Measurements from ENCODE around the gene OR4D1. TPM values are rescaled to one million over a fixed set of nuclear protein-coding genes. Genes with fewer than 3 reads are reported as not detected.

The OR4D1 gene
- total and polyA plus RNA-seq, 2 donors (not counting 1 experiment from before 2014, with no cell fraction given) = not detected

DNA sequence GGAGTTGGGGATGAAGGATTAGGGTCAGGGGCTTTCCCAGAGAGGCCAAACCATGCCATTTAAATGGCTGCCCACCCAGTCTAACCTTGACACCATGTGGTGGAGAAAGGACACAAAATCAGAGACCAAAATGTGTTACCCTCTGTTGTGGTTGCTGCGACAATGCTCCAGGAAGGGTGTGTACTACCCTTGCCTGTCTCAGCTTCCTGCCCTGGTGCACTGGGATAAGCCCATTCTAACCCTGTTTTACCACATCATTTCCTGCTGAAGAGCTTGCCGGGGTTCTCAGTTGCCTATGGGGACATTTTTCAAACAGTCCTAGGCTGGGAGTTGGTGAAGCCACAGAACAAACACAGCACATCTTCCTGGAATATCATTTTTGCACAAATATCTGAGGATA, 4.9 kb downstream of the OR4D1 start:
- Histone ChIP-seq H3K36me3 (ENCODE audit: control insufficient read depth, insufficient read depth, low read length) (no peaks in the 10 kb centered on the region), H3K9ac (ENCODE audit: insufficient read depth, low read length) (no peak overlapping the region), H3K4me1 (ENCODE audit: control insufficient read depth, extremely low read depth, insufficient read depth, low read length) (no peaks in the 10 kb centered on the region), H3K27ac (ENCODE audit: insufficient read depth, low read length) (no peak overlapping the region), H3K27me3 (ENCODE audit: control insufficient read depth, insufficient read depth, low read length) (peaks cover 15% of the 10 kb centered on the region), H3K79me2 (ENCODE audit: control insufficient read depth, insufficient read depth, low read length) (no peaks in the 10 kb centered on the region), H3K9me3 (ENCODE audit: control insufficient read depth, insufficient read depth, low read depth, low read length) (no peaks in the 10 kb centered on the region), H4K20me1 (ENCODE audit: control insufficient read depth, extremely low read depth, insufficient read depth, low read length) (no peaks in the 10 kb centered on the region), H2AFZ (ENCODE audit: low read length) (no peak overlapping the region), H3K4me3 (replicated peaks in 1 of 4; ENCODE audit: control extremely low read depth in 1 of 4, insufficient read depth in 1 of 4, low read depth in 3 of 4, low read length in 4 of 4) (no peak overlapping the region), H3K4me2 (ENCODE audit: extremely low read depth, insufficient read depth, low read length) (no peak overlapping the region)
- no peak for TF ChIP-seq EZH2 (IDR thresholded peaks at IDR 0.05; ENCODE audit: low read length, missing control alignments)
- no peak for DNase-seq (ENCODE audit: low read depth in 2 of 2)

DNA sequence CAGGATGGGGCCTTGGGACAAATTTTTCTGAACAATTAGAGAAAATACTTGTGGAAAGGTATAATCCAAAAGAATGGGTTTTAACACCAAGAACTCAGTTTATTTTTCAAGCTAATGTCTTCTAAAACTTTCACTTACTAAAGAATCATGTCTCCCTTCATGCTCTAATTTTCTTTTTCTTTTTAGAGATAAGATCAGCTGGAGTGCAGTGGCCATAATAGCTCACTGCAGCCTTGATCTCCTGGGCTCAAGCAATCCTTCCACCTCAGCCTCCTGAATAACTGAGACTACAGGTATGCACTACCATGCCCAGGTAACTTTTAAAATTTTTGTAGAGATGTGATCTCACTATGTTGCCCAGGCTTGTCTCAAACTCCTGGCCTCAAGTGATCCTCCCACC, 5.5 kb downstream of the OR4D1 start:
- no peaks in the 10 kb centered on the region for H3K9me3 ChIP-seq (ENCODE audit: control insufficient read depth, insufficient read depth, low read depth, low read length)
- H3K27me3 ChIP-seq (ENCODE audit: control insufficient read depth, insufficient read depth, low read length) = peaks cover 15% of the 10 kb centered on the region
- H2AFZ ChIP-seq (ENCODE audit: low read length) = no peak overlapping the region
- no peak for DNase-seq (ENCODE audit: low read depth in 2 of 2)
- no peak overlapping the region for H3K4me3 ChIP-seq (replicated peaks in 1 of 4; ENCODE audit: control extremely low read depth in 1 of 4, insufficient read depth in 1 of 4, low read depth in 3 of 4, low read length in 4 of 4)
- no peak overlapping the region for H3K9ac ChIP-seq (ENCODE audit: insufficient read depth, low read length)
- no peaks in the 10 kb centered on the region for H3K36me3 ChIP-seq (ENCODE audit: control insufficient read depth, insufficient read depth, low read length)
- no peaks in the 10 kb centered on the region for H3K4me1 ChIP-seq (ENCODE audit: control insufficient read depth, extremely low read depth, insufficient read depth, low read length)
- H3K4me2 ChIP-seq (ENCODE audit: extremely low read depth, insufficient read depth, low read length) = no peak overlapping the region
- H3K27ac ChIP-seq (ENCODE audit: insufficient read depth, low read length) = no peak overlapping the region
- H4K20me1 ChIP-seq (ENCODE audit: control insufficient read depth, extremely low read depth, insufficient read depth, low read length) = no peaks in the 10 kb centered on the region
- no peaks in the 10 kb centered on the region for H3K79me2 ChIP-seq (ENCODE audit: control insufficient read depth, insufficient read depth, low read length)
- TF ChIP-seq EZH2 (IDR thresholded peaks at IDR 0.05; ENCODE audit: low read length, missing control alignments) = no peak
- TF ChIP-seq, protein P1, sequence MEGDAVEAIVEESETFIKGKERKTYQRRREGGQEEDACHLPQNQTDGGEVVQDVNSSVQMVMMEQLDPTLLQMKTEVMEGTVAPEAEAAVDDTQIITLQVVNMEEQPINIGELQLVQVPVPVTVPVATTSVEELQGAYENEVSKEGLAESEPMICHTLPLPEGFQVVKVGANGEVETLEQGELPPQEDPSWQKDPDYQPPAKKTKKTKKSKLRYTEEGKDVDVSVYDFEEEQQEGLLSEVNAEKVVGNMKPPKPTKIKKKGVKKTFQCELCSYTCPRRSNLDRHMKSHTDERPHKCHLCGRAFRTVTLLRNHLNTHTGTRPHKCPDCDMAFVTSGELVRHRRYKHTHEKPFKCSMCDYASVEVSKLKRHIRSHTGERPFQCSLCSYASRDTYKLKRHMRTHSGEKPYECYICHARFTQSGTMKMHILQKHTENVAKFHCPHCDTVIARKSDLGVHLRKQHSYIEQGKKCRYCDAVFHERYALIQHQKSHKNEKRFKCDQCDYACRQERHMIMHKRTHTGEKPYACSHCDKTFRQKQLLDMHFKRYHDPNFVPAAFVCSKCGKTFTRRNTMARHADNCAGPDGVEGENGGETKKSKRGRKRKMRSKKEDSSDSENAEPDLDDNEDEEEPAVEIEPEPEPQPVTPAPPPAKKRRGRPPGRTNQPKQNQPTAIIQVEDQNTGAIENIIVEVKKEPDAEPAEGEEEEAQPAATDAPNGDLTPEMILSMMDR (conservative IDR thresholded peaks at IDR 0.05 in 1 of 2, IDR thresholded peaks at IDR 0.05 in 1 of 2; ENCODE audit: low read depth in 1 of 2, low read length in 2 of 2) = no peak

DNA sequence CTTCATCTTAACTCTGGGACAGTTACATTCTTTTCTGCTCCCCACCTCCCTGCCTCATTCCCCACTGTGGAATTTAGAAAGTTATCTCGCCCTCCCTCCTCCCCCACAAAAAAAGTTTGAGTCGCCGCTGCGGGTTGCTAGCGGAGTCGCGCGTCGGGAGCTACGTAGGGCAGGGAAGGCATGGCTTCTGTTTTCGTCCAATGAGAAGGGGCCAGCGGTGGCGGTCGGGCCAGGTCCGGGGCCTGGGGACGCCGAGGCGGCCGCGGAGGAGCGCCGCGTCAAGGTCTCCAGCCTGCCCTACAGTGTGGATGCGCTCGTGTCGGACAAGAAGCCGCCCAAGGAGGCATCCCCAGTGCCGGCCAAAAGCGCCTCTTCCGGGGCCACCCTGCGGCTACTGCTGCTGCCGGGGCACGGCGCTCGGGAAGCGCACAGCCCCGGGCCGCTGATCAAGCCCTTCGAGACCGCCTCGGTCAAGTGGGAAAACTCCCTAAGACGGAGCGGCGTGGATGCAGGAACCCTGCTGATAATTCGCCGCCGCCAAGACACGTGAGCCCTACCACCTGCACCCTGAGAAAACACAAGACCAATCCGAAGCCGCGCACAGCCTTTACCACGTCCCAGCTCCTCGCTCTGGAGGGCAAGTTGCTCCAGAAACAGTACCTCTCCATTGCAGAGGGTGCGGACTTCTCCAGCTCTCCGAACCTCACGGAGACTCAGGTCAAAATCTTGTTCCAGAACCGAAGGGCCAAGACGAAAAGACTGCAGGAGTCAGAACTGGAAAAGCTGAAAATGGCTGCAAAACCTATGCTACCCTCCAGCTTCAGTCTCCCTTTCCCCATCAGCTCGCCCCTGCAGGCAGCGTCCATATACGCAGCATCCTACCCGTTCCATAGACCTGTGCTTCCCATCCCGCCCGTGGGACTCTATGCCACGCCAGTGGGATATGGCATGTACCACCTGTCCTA, 8.9 kb downstream of the OR4D1 start:
- Histone ChIP-seq H3K36me3 (ENCODE audit: control insufficient read depth, insufficient read depth, low read length) (no peaks in the 10 kb centered on the region), H3K4me3 (replicated peaks in 1 of 4; ENCODE audit: control extremely low read depth in 1 of 4, insufficient read depth in 1 of 4, low read depth in 3 of 4, low read length in 4 of 4) (no peak overlapping the region), H3K79me2 (ENCODE audit: control insufficient read depth, insufficient read depth, low read length) (no peaks in the 10 kb centered on the region), H3K9me3 (ENCODE audit: control insufficient read depth, insufficient read depth, low read depth, low read length) (no peaks in the 10 kb centered on the region), H3K9ac (ENCODE audit: insufficient read depth, low read length) (no peak overlapping the region), H3K27ac (ENCODE audit: insufficient read depth, low read length) (no peak overlapping the region), H2AFZ (ENCODE audit: low read length) (no peak overlapping the region), H3K4me2 (ENCODE audit: extremely low read depth, insufficient read depth, low read length) (peak overlapping the region; percentile 4), H3K4me1 (ENCODE audit: control insufficient read depth, extremely low read depth, insufficient read depth, low read length) (no peaks in the 10 kb centered on the region), H4K20me1 (ENCODE audit: control insufficient read depth, extremely low read depth, insufficient read depth, low read length) (no peaks in the 10 kb centered on the region), H3K27me3 (ENCODE audit: control insufficient read depth, insufficient read depth, low read length) (peaks cover 15% of the 10 kb centered on the region)
- peak in 1 of 2 donors; percentile 9 for DNase-seq (ENCODE audit: low read depth in 2 of 2)
- peak; percentile 74 for TF ChIP-seq EZH2 (IDR thresholded peaks at IDR 0.05; ENCODE audit: low read length, missing control alignments)
- TF ChIP-seq, protein P1 (conservative IDR thresholded peaks at IDR 0.05 in 1 of 2, IDR thresholded peaks at IDR 0.05 in 1 of 2; ENCODE audit: low read depth in 1 of 2, low read length in 2 of 2) = no peak

All from fibroblast of lung (primary cell).